ENCODE results near the gene TCTN2.

DNA sequence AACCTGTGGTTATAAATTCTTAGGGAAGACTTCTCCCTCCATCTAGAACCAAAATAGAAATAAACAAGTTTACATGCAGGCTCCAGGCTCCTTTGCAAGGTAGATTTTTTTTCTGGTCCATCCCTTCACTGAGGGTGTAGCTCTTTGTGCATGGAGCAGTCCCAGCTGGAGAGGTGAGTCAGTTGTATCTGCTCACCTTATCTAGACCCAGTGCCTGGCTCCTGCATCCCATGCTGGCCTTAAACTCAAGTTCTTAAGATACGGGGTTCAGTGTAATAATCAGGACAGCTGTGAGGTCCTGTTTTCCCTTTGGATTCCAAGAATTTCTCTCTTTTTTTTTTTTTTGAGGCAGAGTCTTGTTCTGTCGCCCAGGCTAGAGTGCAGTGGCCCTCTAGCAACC lies 56.0 kb downstream of the TCTN2 start:
- TF ChIP-seq, protein P1, sequence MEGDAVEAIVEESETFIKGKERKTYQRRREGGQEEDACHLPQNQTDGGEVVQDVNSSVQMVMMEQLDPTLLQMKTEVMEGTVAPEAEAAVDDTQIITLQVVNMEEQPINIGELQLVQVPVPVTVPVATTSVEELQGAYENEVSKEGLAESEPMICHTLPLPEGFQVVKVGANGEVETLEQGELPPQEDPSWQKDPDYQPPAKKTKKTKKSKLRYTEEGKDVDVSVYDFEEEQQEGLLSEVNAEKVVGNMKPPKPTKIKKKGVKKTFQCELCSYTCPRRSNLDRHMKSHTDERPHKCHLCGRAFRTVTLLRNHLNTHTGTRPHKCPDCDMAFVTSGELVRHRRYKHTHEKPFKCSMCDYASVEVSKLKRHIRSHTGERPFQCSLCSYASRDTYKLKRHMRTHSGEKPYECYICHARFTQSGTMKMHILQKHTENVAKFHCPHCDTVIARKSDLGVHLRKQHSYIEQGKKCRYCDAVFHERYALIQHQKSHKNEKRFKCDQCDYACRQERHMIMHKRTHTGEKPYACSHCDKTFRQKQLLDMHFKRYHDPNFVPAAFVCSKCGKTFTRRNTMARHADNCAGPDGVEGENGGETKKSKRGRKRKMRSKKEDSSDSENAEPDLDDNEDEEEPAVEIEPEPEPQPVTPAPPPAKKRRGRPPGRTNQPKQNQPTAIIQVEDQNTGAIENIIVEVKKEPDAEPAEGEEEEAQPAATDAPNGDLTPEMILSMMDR (IDR thresholded peaks at IDR 0.05; ENCODE audit: poor library complexity) = no peak
- no peak for TF ChIP-seq EZH2 (IDR thresholded peaks at IDR 0.05; ENCODE audit: borderline replicate concordance)
- TF ChIP-seq EZH2phosphoT487 (IDR thresholded peaks at IDR 0.05; ENCODE audit: low read depth, severe bottlenecking, unreplicated experiment) = no peak

All from hepatocyte (in vitro differentiated cells).